Osteoblast (primary cell): ENCODE results near the gene CACNA1H. TPM values are rescaled to one million over a fixed set of nuclear protein-coding genes. Genes with fewer than 3 reads are reported as not detected.

Source experiments
- DNase-seq: peaks from one replicate; pipeline ENCODE4 v3.0.0; 2011; ENCODE audit warnings: low spot score, mixed read lengths; ENCODE audit not compliant: insufficient read length; ENCODE audit errors: missing footprints
- H2AFZ ChIP-seq: 2 replicates; pipeline ENCODE4 v1.6.0; 2011; ENCODE audit warnings: mild to moderate bottlenecking, low read length
- H3K27ac ChIP-seq: 2 replicates; pipeline ENCODE4 v1.5.1; 2011; ENCODE audit warnings: mild to moderate bottlenecking, low read depth, low read length, moderate library complexity
- H3K27me3 ChIP-seq: 2 replicates; pipeline ENCODE4 v1.6.0; 2012; ENCODE audit warnings: mild to moderate bottlenecking, control low read depth, inconsistent platforms, low read length, moderate library complexity; ENCODE audit not compliant: insufficient read depth
- H3K36me3 ChIP-seq: 2 replicates; pipeline ENCODE4 v1.5.1; 2011; ENCODE audit warnings: mild to moderate bottlenecking, low read length, control low read depth, moderate library complexity; ENCODE audit not compliant: insufficient read depth
- H3K4me1 ChIP-seq: 2 replicates; pipeline ENCODE4 v1.5.1; 2011; ENCODE audit warnings: mild to moderate bottlenecking, low read length, control low read depth, moderate library complexity; ENCODE audit not compliant: insufficient read depth
- H3K4me2 ChIP-seq: 2 replicates; pipeline ENCODE4 v1.6.0; 2011; ENCODE audit warnings: mild to moderate bottlenecking, low read length; ENCODE audit not compliant: insufficient read depth
- H3K4me3 ChIP-seq: fragments of 200-600 bp; sonication (generic); 3 replicates; pipeline ENCODE4 v1.5.1; 2012; ENCODE audit warnings: mild to moderate bottlenecking, low read length, inconsistent platforms; ENCODE audit not compliant: insufficient read depth
- H3K79me2 ChIP-seq: 2 replicates; pipeline ENCODE4 v1.6.0; 2012; ENCODE audit warnings: mild to moderate bottlenecking, low read length, control low read depth, inconsistent platforms; ENCODE audit not compliant: insufficient read depth
- H3K9me3 ChIP-seq: 2 replicates; pipeline ENCODE4 v1.5.1; 2011; ENCODE audit warnings: low read depth, low read length, control low read depth
- H4K20me1 ChIP-seq: 2 replicates; pipeline ENCODE4 v1.6.0; 2012; ENCODE audit warnings: mild to moderate bottlenecking, low read length, control low read depth; ENCODE audit not compliant: insufficient read depth
- total RNA-seq: library from RNA; depleted of rRNA; stranded (reverse); fragments of >200 nt; gene quantifications from 2 replicates; pipeline ENCODE4 v1.2.3, GENCODE V29; 2012
- TF ChIP-seq, protein P1 (sequence below): IDR thresholded peaks from 2 replicates; pipeline ENCODE4 v1.5.1; 2011; ENCODE audit warnings: mild to moderate bottlenecking, low read depth, low read length, moderate library complexity; ENCODE audit errors: extremely low read depth

CACNA1H gene
- total RNA-seq, 1 donor = under 0.01 TPM

DNA sequence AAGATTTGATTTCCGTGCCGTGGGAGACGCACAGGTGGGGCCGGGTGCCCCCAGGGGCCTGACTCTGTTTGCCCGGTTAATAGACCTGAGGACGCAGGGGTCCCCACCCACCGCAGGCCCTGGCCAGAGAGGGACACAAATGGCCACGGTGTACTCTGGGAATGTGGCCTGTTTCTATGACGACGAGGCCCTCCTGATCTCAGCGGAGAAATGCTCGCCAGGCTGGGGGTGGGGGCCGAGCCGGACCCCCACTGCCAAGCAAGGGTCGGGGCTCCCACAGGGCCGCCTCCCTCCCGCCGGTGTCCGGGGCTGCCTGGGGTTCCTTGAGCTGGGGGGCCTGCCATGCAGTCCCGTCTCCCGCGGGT is 32.3 kb upstream of the CACNA1H start:
- no peaks in the 10 kb centered on the region for H4K20me1 ChIP-seq
- H3K79me2 ChIP-seq = no peaks in the 10 kb centered on the region
- no peak overlapping the region for H2AFZ ChIP-seq
- no peaks in the 10 kb centered on the region for H3K4me1 ChIP-seq
- H3K9me3 ChIP-seq = no peaks in the 10 kb centered on the region
- no peaks in the 10 kb centered on the region for H3K36me3 ChIP-seq
- DNase-seq = no peak
- peaks cover 19% of the 10 kb centered on the region for H3K27me3 ChIP-seq
- no peak overlapping the region for H3K27ac ChIP-seq
- H3K4me2 ChIP-seq = no peak overlapping the region
- H3K4me3 ChIP-seq = no peak overlapping the region
- TF ChIP-seq, protein P1, sequence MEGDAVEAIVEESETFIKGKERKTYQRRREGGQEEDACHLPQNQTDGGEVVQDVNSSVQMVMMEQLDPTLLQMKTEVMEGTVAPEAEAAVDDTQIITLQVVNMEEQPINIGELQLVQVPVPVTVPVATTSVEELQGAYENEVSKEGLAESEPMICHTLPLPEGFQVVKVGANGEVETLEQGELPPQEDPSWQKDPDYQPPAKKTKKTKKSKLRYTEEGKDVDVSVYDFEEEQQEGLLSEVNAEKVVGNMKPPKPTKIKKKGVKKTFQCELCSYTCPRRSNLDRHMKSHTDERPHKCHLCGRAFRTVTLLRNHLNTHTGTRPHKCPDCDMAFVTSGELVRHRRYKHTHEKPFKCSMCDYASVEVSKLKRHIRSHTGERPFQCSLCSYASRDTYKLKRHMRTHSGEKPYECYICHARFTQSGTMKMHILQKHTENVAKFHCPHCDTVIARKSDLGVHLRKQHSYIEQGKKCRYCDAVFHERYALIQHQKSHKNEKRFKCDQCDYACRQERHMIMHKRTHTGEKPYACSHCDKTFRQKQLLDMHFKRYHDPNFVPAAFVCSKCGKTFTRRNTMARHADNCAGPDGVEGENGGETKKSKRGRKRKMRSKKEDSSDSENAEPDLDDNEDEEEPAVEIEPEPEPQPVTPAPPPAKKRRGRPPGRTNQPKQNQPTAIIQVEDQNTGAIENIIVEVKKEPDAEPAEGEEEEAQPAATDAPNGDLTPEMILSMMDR = no peak

DNA sequence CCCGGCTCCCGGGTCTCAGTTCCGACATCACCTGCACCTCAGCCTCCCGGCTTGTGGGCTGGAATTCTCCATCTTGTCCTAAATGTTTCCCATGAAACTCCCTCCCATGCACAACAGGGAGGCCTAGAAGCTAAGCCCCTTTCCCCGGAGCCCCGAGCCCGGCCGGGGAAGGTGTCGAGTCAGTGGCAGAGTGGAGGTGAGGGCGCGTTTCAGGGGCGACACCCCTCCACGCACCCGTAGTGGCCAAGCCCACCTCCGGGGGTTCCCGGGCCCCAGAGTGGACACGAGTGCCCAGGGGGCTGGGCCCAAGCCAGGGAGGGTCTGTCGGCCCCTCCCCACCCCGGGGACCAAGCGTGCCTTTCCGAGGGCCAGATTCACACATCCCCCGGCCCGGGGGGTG is 31.9 kb upstream of the CACNA1H start:
- Histone ChIP-seq H3K36me3 (no peaks in the 10 kb centered on the region), H3K9me3 (no peaks in the 10 kb centered on the region), H3K27me3 (peaks cover 19% of the 10 kb centered on the region), H3K79me2 (no peaks in the 10 kb centered on the region), H3K4me1 (no peaks in the 10 kb centered on the region), H3K27ac (no peak overlapping the region), H2AFZ (no peak overlapping the region), H3K4me2 (no peak overlapping the region), H3K4me3 (no peak overlapping the region), H4K20me1 (no peaks in the 10 kb centered on the region)
- no peak for DNase-seq
- TF ChIP-seq, protein P1 = no peak

DNA sequence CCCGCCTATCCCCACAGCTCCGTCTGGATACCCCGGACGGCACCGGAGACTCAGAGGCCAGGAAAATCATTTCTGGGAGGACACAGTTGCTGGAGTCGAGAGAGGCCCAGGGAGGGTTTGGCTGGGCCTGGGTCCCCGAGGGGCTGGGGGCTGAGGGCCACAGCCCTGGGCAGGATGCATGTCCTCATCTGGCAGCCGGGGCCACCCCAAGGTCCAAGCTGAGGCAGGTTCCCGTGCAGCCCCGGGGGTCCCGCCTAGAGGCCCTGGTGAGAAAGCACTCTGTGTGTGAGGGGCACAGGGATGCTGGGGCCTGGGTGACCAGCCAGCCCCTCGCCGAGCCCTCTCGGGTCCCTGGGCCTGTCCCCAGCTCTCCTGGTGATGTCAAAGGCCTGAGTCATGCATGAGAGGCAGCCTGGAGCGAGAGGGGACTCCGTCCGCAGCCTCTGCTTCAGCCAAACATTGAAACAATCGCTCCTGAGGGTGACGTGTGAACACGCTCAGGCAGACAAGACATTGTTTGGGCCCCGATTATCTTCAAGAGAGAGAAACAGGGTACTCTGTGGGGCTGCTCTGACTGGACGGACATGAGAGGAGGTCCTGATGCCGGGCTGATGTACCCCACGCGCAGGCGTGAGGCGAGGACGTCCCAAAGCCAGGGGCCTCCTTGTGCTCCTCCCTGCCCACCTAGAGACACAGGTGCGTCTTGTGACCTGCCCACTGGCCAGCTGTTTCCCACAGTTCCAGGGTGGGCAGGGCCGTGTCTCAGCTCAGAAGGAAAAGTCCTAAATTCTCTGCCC is 31.1 kb upstream of the CACNA1H start:
- Histone ChIP-seq H3K4me3 (no peak overlapping the region), H3K4me1 (no peaks in the 10 kb centered on the region), H3K9me3 (no peaks in the 10 kb centered on the region), H3K27ac (no peak overlapping the region), H3K79me2 (no peaks in the 10 kb centered on the region), H3K36me3 (no peaks in the 10 kb centered on the region), H3K27me3 (peaks cover 19% of the 10 kb centered on the region), H2AFZ (no peak overlapping the region), H3K4me2 (no peak overlapping the region), H4K20me1 (no peaks in the 10 kb centered on the region)
- TF ChIP-seq, protein P1 = no peak
- no peak for DNase-seq

DNA sequence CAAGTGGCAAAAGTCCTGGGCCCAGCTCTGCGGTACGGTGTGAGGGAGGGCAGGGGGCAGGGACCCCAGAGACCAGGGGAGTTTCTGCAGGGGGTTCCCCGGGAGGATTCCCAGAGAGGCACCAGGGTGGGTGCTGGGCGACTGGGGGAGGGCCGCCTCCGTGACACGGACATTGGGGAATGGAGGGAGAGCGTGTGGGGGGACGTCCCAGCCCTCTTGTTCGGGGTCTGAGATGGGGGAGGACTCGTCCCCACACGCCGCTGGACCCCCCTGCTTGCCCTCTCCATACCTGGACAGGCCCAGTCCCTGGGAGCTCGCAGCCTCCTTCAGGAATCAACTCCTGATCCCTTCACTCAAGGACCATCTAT is 30.5 kb upstream of the CACNA1H start:
- no peak for DNase-seq

More for the DNA sequence above, 30.5 kb upstream of the CACNA1H start:
- TF ChIP-seq, protein P1 = no peak
- H2AFZ ChIP-seq = no peak overlapping the region
- H3K36me3 ChIP-seq = no peaks in the 10 kb centered on the region
- peaks cover 19% of the 10 kb centered on the region for H3K27me3 ChIP-seq
- no peak overlapping the region for H3K4me2 ChIP-seq
- H3K4me1 ChIP-seq = no peaks in the 10 kb centered on the region
- no peaks in the 10 kb centered on the region for H3K9me3 ChIP-seq
- H3K4me3 ChIP-seq = no peak overlapping the region
- no peaks in the 10 kb centered on the region for H3K79me2 ChIP-seq
- no peak overlapping the region for H3K27ac ChIP-seq
- no peaks in the 10 kb centered on the region for H4K20me1 ChIP-seq
